ENCODE data around the gene WEE1. TPM values are rescaled to one million over a fixed set of nuclear protein-coding genes. Genes with fewer than 3 reads are reported as not detected.

WEE1 gene
- total RNA-seq, 1 donor from 2014 or later = 66.6 TPM

DNA sequence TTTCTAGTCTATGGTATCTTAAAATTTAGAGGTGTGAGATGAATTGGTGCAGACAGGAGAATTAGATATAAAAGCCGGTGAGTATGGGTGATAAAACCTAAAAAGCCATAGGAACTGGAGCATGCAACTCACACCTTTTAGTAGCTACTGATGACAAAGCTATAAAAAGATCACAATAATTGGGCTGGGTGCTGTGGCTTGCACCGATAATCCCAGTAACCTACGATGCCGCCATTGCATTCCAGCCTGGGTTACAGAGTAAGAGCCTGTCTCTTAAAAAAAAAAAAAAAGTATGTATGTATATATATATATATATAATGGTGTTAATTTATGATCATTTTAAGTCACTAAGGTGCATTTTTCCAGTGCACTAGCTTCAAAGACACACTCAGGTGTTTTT is 17.2 kb downstream of the WEE1 start:
- peaks cover 11% of the 10 kb centered on the region for H3K36me3 Mint-ChIP-seq (ENCODE audit: low read depth)
- H3K4me1 Mint-ChIP-seq = peaks cover 10% of the 10 kb centered on the region
- no peaks in the 10 kb centered on the region for H3K27me3 Mint-ChIP-seq (ENCODE audit: low read depth)
- H3K9me3 Mint-ChIP-seq = no peaks in the 10 kb centered on the region
- TF ChIP-seq CTCF (conservative IDR thresholded peaks at IDR 0.05) = no peak
- no peak overlapping the region for H3K27ac Mint-ChIP-seq (ENCODE audit: unreplicated experiment)
- no peak for DNase-seq (ENCODE audit: low read depth, low spot score)
- no peak overlapping the region for H3K4me3 Mint-ChIP-seq

GRCh38 chr11:9594267-9595046 is 21.0 kb downstream of the WEE1 start:
- Mint-ChIP-seq H3K4me3 (no peak overlapping the region), H3K27ac (ENCODE audit: unreplicated experiment) (no peak overlapping the region), H3K36me3 (ENCODE audit: low read depth) (no peaks in the 10 kb centered on the region)

DNA sequence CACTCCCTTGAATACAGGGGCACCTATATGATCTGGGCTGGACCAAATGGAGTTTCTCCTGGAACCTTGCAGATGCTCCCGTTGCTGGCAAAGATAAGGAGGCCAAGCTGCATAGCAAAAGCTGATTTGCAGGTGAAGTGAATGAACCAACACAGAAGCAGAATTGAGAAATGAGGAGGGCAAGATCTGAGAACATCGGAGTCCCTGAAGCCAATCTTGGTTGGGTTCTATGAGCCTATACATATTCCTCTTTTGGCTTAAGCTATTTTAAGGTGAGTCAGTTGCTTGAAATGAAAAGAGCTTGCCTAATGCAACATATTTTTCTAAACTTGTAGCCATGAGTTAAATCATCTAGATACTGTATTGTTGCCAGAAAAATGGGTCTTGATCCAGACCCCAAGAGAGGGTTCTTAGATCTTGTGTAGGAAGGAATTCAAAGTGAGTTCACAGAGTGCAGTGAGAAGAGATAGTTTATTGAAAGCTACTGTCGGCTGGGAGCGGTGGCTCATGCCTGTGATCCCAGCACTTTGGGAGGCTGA is 23.5 kb downstream of the WEE1 start:
- Mint-ChIP-seq H3K27me3 (ENCODE audit: low read depth) (no peaks in the 10 kb centered on the region), H3K27ac (ENCODE audit: unreplicated experiment) (no peak overlapping the region), H3K4me3 (no peak overlapping the region), H3K36me3 (ENCODE audit: low read depth) (no peaks in the 10 kb centered on the region), H3K4me1 (peaks cover 20% of the 10 kb centered on the region), H3K9me3 (no peaks in the 10 kb centered on the region)
- DNase-seq (ENCODE audit: low read depth, low spot score) = no peak
- no peak for TF ChIP-seq CTCF (conservative IDR thresholded peaks at IDR 0.05)

More at GRCh38 chr11:9594267-9595046, 21.0 kb downstream of the WEE1 start:
- Mint-ChIP-seq H3K27me3 (ENCODE audit: low read depth) (no peaks in the 10 kb centered on the region), H3K4me1 (peaks cover 10% of the 10 kb centered on the region), H3K9me3 (no peaks in the 10 kb centered on the region)
- no peak for TF ChIP-seq CTCF (conservative IDR thresholded peaks at IDR 0.05)
- no peak for DNase-seq (ENCODE audit: low read depth, low spot score)

DNA sequence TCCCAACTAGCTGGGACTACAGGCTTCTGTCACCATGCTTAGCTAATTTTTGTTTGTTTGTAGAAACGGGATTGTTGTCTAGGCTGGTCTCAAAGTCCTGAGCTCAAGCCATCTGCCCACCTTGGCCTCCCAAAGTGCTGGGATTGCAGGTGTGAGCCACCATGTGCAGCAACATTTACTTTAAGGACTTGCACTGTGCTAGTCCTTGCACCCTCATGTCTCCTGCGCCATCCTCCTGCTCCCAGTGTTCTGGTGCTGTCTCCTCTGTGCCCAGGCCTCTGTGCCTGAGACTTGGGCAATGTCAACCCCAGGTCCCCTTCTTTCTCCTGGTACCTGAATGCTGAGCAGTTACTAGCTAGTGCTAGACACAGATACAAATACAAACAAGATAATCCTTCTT is 26.7 kb downstream of the WEE1 start:
- no peak for DNase-seq (ENCODE audit: low read depth, low spot score)
- Mint-ChIP-seq H3K9me3 (no peaks in the 10 kb centered on the region), H3K4me3 (no peak overlapping the region), H3K27me3 (ENCODE audit: low read depth) (no peaks in the 10 kb centered on the region), H3K27ac (ENCODE audit: unreplicated experiment) (no peak overlapping the region), H3K36me3 (ENCODE audit: low read depth) (no peaks in the 10 kb centered on the region), H3K4me1 (peaks cover 16% of the 10 kb centered on the region)
- TF ChIP-seq CTCF (conservative IDR thresholded peaks at IDR 0.05) = no peak

DNA sequence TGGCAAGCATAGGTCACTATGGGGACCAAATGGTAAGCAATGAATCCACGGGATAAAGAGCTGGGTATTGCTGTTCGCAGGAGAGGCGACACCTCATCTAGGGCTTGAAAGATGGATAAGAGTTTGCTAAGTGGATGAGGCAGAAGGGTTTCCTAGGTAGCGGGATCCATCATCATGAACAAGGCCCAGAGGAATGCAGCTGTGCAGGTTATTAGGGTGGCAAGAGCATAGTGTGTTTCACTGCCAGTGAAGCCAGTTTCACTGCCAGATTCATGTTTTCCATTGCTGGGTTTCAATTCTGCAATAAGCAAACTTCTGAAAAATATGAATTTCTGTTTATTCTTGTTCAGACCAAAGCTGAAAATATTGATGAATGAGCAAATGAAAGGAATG is 27.2 kb downstream of the WEE1 start:
- H3K27ac Mint-ChIP-seq (ENCODE audit: unreplicated experiment) = peak overlapping the region; percentile 51
- peaks cover 11% of the 10 kb centered on the region for H3K4me1 Mint-ChIP-seq
- H3K4me3 Mint-ChIP-seq = no peak overlapping the region
- no peaks in the 10 kb centered on the region for H3K27me3 Mint-ChIP-seq (ENCODE audit: low read depth)
- no peaks in the 10 kb centered on the region for H3K9me3 Mint-ChIP-seq
- no peak for TF ChIP-seq CTCF (conservative IDR thresholded peaks at IDR 0.05)
- H3K36me3 Mint-ChIP-seq (ENCODE audit: low read depth) = no peaks in the 10 kb centered on the region
- no peak for DNase-seq (ENCODE audit: low read depth, low spot score)

All from neural crest cell (in vitro differentiated cells).